Skeletal muscle cell (primary cell): ENCODE results near the gene C22orf23.

ENCODE experiments used
- DNase-seq: peaks from one replicate; pipeline ENCODE4 v3.0.0-alpha.2; 2010; ENCODE audit warnings: low read depth
- H3K4me3 ChIP-seq: 2 replicates; pipeline ENCODE4 v1.5.1; 2011; ENCODE audit warnings: low read depth, mild to moderate bottlenecking, control low read depth, low read length, moderate library complexity

C22orf23 gene

GRCh38 chr22:37953437-37954179, at the start of gene C22orf23, which contains the start of gene POLR2F:
Gene C22orf23 (minus strand): TSS chr22:37953601. CDS start chr22:37953149, 452 bp downstream.
Gene POLR2F (plus strand): TSS chr22:37953699. CDS start chr22:37953788, 89 bp downstream.
- peak; percentile 73 for DNase-seq
- peak within 1 kb of the TSS; percentile 96 for H3K4me3 ChIP-seq

DNA sequence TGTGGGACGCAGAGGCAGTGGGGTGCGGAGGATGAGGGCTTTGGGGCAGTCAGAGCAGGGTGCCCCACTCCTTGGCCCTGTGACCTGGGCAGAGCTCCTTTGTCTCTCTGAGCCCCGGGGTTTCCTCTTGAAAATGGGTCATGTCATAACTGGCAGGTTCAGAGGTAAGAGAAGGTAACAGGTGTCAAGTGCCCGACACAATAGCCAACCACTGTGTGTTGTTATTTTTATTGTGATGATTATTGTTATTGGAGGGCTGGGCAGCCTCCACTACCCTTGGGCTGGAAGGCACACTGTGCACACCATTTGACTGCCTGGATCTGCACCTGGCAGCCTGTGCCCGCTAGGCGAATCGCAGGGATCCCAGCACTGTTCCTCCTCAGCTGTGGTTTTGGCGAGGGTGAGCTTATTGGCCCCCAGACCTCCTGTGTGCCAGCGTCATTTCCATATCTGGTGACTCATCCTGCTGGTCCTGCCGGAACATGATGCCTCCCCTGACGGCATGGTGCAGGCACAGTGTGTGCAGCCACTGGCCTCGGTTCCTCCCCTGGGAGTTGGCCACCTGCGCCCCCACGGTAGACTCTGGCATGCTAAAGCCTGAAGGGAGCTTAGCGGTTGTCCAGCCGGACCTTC, 46.4 kb upstream of the C22orf23 start:
- peak; percentile 31 for DNase-seq
- no peak overlapping the region for H3K4me3 ChIP-seq

- no peak overlapping the region for H3K4me3 ChIP-seq
- no peak for DNase-seq
Observed at GRCh38 chr22:37999236-37999635, 45.8 kb upstream of the C22orf23 start.

DNA sequence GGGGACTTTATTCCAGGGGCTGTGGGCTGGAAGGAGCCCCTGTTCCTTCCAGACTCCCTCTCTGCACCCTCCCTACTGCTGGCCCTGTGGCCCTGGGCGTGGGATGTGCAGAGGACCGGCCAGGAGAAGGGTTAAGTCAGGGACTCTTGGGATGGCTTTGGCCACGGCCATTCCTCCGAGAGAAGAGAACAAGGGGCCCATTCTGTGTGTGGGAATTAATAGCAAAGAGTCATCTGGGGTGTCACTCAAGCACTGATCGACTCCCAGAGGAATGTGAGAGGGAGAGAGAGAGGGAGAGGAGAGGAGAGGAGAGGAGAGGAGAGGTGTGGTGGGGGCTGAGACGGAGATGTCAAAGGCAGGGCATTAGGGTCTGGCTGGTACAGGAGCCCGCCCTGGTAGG, 45.1 kb upstream of the C22orf23 start:
- no peak for DNase-seq
- H3K4me3 ChIP-seq = no peak overlapping the region

- H3K4me3 ChIP-seq = no peak overlapping the region
- no peak for DNase-seq
Observed at GRCh38 chr22:37996515-37997246, 43.3 kb upstream of the C22orf23 start.

DNA sequence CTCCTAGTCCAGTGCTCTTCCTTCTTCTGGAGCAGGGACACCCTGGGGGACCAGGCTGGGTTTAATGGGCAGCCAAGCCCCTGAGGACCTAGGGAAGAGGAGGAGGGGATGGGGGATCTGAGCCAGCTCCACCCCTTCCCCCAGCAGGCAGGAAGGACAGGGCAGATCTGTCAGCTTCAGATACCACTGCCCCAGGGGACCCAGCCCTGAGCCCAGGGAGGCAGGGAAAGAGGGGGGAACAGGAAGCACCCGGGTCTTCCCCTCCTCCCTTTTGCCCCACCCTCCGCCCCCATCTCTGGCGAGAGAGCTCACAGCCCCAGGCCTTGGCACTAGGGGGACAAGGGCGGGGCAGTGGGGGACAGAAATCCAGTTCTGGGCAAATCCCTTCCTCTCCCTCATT, 42.7 kb upstream of the C22orf23 start:
- H3K4me3 ChIP-seq = no peak overlapping the region
- no peak for DNase-seq

DNA sequence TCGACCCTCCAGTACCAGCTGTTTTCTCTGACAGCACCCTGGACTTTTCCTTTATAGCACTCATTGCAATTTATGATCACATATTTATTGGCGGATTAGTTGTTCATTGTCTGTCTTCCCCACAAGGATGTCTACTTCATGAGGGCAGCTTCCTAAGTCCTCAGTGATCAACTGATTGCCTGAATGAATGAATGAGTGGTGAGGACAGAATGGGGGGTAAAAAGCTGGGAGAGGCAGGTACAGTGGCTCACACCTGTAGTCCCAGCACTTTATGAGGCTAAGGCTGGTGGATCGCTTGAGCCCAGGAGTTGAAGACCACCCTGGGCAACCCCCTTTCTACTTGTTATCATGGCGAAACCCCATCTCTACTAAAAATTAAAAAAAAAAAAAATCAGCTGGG, 42.1 kb upstream of the C22orf23 start:
- no peak for DNase-seq
- no peak overlapping the region for H3K4me3 ChIP-seq

- no peak for DNase-seq
Observed at GRCh38 chr22:37994982-37995381, 41.6 kb upstream of the C22orf23 start.

DNA sequence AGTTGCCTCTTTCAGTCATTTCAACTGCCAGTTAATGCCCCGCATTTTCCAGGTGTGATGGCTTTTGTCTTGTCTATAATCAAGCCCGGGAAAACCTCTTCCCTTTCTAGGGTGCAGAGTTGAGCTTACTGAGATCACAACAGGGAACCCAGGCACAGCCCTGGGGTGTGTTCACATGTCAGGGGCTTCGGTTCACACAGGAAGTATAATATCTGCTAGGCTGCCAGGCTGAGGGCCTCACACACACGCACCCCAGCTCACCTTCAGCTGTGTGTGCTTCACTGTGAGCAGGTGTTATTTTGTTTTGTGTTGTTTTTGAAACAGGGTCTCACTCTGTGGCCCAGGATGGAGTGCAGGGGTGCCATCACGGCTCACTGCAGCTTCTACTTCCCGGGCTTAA, 40.6 kb upstream of the C22orf23 start:
- DNase-seq = no peak
- H3K4me3 ChIP-seq = no peak overlapping the region

More at GRCh38 chr22:37994982-37995381, 41.6 kb upstream of the C22orf23 start:
- no peak overlapping the region for H3K4me3 ChIP-seq

DNA sequence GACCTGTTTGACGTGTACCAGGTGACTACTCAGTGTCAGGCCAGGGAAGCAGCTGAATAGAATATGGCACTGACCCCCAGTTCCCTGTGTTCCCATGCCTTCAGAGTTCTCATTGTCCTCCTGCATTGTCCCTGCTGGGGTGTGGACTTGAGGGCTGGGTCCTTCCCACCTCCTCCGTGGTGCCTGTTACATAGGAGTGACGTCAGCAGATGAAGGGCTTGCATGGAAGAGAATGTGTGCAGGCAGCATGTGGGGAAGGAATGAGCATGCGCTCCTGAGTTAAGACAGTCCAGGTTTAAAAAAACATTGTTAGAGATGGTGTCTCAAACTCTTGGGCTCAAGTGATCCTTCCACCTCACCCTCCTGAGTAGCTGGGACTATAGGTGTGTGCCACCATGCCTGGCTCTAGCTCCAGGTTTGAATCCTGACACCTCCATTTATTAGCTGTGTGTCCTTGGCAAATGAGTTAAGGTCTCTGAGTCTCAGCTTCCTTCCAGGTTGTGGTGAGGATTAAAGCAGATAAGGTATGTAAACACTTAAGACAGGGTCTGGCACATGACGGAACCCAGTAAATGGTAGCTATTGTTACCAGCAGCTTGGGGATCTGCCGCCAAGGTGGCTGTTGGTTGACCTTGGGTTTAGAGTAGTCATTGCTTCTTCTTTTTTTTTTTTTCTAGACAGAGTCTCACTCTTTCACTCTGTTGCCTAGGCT, 38.5 kb upstream of the C22orf23 start:
- no peak overlapping the region for H3K4me3 ChIP-seq
- no peak for DNase-seq

DNA sequence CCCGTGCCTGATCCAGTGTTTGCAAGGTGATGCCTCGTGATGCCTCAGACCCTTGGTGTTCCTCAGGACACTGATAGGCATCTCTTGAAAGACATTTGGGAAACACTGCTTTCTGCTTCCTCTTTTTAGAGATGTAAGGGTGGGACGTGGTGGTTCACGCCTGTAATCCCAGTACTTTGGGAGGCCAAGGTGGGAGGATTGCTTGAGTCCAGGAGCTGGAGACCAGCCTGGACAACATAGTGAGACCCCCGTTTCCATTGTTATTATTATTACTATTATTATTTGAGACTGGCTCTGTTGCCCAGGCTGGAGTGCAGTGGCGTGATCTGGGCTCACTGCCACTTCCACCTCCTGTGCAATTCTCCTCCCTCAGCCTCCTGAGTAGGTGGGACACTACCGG, 37.5 kb upstream of the C22orf23 start:
- no peak for DNase-seq
- no peak overlapping the region for H3K4me3 ChIP-seq

- no peak overlapping the region for H3K4me3 ChIP-seq
Observed at GRCh38 chr22:37990301-37990700, 36.9 kb upstream of the C22orf23 start.

DNA sequence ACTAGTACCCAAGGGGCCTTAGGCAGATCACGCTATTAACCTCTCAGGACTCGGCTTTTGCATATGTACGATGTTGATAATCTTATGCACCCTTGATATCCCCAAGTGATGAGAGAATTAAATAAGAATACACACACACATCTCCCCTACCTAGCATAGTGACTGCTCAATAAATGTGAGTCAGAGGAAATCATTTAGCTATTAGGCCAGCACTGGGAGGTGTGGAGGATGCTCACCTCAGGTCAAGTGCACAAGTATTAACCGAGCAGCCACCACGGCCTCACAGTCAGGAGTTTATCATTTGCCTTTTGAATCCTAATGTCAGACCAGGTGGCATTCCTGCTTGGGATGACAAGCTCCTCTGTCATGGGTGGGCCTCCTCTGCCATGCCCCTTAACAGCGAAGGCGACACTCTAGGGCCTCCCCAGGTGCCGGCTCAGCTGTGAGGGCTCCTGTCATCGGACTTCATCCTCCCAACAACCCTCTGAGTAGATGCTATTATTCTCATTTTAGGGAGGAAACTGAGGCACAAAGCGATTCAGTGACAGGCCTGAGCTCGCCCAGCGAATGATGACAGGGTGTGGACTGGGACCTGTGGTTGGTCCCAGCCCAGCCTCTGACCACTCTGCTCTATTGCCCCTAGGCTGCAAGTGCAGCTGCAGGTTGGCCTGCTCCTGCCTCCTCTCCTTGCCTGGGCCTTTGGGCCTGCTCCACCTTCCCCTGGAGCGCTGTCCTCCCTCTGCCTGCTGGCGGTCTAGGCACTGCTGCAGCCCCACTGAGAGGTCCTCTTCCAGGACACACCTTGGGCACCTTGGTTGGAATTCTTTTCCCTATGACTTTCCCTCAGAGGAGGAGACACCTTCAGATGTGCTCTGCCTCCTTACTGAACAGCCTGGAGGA, 36.0 kb upstream of the C22orf23 start:
- H3K4me3 ChIP-seq = no peak overlapping the region
- no peak for DNase-seq

More at GRCh38 chr22:37990301-37990700, 36.9 kb upstream of the C22orf23 start:
- no peak for DNase-seq

- H3K4me3 ChIP-seq = no peak overlapping the region
- DNase-seq = no peak
Observed at GRCh38 chr22:37986371-37986770, 33.0 kb upstream of the C22orf23 start.

- H3K4me3 ChIP-seq = no peak overlapping the region
- no peak for DNase-seq
Observed at GRCh38 chr22:37985751-37986281, 32.4 kb upstream of the C22orf23 start.

DNA sequence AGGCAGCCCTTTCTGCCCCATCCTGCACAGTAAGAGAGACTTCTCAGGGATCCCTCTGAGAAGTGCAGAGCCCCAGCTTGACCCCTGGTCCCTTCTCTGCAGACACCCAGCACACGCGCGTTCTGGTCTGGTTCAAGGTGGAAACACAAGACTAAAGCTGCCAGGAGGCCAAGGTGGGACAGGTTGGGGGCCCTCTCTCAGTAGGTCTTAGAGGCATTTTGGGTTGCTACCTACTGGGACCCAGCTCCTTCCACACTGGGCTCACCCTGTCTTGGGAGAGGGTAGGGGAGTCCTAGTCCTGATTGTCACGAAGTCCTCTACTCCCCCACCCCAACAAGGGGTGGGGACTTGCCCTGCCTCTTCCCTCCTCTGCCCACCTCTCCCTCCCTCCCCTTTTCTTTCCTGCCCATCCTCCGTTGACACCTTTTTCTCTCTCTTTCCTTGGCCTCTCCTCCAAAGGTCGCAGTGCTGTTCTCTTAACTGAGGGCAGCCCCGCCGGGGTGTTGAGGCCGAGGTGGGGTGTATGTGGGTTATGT, 31.7 kb upstream of the C22orf23 start:
- no peak for DNase-seq
- H3K4me3 ChIP-seq = no peak overlapping the region

- DNase-seq = no peak
- no peak within 1 kb of the TSS for H3K4me3 ChIP-seq
Observed at GRCh38 chr22:37983860-37984791, 30.7 kb upstream of the C22orf23 start, which contains the start of gene SOX10. Gene SOX10 (minus strand): TSS chr22:37984555. CDS start chr22:37983784, 771 bp downstream.
